Bronchial epithelial cell (primary cell): ENCODE data around the gene FYN. TPM values are rescaled to one million over a fixed set of nuclear protein-coding genes. Genes with fewer than 3 reads are reported as not detected.

Source experiments
- DNase-seq: peaks from one replicate; pipeline ENCODE4 v3.0.0-alpha.2; 2010; ENCODE audit warnings: low read depth
- FAIRE-seq: peaks from 2 replicates; lab custom pipeline; 2011; peaks lifted over from hg19 to GRCh38; lab: Jason Lieb, UNC
- H3K27me3 ChIP-seq: 2 replicates; pipeline ENCODE4 v1.5.1; 2011; ENCODE audit warnings: low read length; ENCODE audit not compliant: control insufficient read depth, insufficient read depth
- H3K36me3 ChIP-seq: 2 replicates; pipeline ENCODE4 v1.5.1; 2011; ENCODE audit warnings: low read length; ENCODE audit not compliant: control insufficient read depth, insufficient read depth
- H3K4me3 ChIP-seq: 2 replicates; pipeline ENCODE4 v1.5.1; 2011; ENCODE audit warnings: mild to moderate bottlenecking, low read depth, low read length, control low read depth
- total RNA-seq: library from RNA; depleted of rRNA; stranded (reverse); fragments of >200 nt; gene quantifications from 2 replicates; pipeline ENCODE4 v1.2.1, GENCODE V29; 2014
- TF ChIP-seq, protein P1 (sequence below): IDR thresholded peaks from 2 replicates; pipeline ENCODE4 v1.5.1; 2011; ENCODE audit warnings: mild to moderate bottlenecking, moderate library complexity, low read length, control low read depth, inconsistent platforms; ENCODE audit not compliant: insufficient read depth, severe bottlenecking

Gene FYN
- total RNA-seq, 1 donor from 2014 or later = 38.7 TPM

DNA sequence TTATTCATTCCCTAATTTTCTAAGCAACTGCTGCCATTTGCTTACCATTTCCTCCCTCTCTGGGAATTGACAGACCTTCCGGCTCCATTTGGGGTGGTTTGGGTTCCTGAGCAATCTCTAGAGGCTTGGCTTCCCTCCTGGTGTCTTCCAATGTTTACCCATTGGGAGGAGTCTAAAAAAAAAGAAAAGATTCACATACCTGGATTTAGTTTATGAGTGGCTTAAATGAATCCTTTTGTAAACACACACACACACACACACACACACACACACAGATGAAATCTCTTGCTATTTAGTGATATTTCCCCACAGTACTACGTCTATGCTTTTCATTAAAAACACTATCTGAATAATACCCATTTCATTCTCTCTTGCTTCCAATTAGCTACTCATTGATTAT lies 219.3 kb downstream of the FYN start:
- DNase-seq (peak; percentile 13), FAIRE-seq (no peak)
- H3K4me3 ChIP-seq = no peak overlapping the region
- TF ChIP-seq, protein P1, sequence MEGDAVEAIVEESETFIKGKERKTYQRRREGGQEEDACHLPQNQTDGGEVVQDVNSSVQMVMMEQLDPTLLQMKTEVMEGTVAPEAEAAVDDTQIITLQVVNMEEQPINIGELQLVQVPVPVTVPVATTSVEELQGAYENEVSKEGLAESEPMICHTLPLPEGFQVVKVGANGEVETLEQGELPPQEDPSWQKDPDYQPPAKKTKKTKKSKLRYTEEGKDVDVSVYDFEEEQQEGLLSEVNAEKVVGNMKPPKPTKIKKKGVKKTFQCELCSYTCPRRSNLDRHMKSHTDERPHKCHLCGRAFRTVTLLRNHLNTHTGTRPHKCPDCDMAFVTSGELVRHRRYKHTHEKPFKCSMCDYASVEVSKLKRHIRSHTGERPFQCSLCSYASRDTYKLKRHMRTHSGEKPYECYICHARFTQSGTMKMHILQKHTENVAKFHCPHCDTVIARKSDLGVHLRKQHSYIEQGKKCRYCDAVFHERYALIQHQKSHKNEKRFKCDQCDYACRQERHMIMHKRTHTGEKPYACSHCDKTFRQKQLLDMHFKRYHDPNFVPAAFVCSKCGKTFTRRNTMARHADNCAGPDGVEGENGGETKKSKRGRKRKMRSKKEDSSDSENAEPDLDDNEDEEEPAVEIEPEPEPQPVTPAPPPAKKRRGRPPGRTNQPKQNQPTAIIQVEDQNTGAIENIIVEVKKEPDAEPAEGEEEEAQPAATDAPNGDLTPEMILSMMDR = no peak
- no peaks in the 10 kb centered on the region for H3K36me3 ChIP-seq
- H3K27me3 ChIP-seq = no peaks in the 10 kb centered on the region

DNA sequence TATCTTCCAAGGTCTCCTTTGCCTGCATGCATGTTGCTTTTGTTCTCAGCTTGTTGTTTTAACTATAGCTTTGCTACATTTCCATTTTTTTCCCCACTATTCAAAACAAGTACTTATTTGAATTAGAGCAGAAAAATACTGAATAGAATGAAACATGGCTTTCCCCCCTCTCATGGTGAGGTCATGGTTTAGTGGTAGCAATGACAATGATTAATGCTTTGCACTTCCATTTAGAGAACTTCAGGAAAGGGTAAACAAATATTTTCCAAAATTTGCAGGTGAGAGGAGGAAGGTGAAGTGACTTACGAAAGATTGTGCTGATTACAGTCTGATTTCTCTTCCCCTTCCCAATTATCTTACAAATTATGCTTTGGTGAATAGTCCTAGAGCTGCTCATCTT lies 219.8 kb downstream of the FYN start:
- Histone ChIP-seq H3K36me3 (no peaks in the 10 kb centered on the region), H3K4me3 (no peak overlapping the region), H3K27me3 (no peaks in the 10 kb centered on the region)
- FAIRE-seq (no peak), DNase-seq (no peak)
- TF ChIP-seq, protein P1 = no peak

DNA sequence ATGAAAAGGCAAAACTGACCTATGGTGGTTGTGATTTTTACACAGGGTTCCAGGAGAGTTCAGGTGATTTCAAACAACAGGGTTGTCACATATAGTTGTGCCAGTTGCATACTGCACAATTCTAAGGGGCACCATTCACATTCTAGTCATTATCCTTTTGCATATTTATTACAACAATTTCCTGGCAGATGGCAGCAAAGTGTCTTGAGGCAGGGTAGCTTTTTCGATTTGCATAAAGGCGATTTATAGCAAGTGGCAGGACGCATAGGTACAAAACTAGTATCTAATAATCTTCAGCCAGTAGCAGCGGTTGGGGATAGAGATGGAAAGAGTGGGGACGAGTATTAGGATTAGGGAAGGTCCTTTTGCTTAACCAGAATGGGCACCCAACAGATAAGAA lies 221.1 kb downstream of the FYN start:
- Histone ChIP-seq H3K4me3 (no peak overlapping the region), H3K36me3 (no peaks in the 10 kb centered on the region), H3K27me3 (no peaks in the 10 kb centered on the region)
- no peak for DNase-seq
- no peak for FAIRE-seq
- TF ChIP-seq, protein P1 = no peak

DNA sequence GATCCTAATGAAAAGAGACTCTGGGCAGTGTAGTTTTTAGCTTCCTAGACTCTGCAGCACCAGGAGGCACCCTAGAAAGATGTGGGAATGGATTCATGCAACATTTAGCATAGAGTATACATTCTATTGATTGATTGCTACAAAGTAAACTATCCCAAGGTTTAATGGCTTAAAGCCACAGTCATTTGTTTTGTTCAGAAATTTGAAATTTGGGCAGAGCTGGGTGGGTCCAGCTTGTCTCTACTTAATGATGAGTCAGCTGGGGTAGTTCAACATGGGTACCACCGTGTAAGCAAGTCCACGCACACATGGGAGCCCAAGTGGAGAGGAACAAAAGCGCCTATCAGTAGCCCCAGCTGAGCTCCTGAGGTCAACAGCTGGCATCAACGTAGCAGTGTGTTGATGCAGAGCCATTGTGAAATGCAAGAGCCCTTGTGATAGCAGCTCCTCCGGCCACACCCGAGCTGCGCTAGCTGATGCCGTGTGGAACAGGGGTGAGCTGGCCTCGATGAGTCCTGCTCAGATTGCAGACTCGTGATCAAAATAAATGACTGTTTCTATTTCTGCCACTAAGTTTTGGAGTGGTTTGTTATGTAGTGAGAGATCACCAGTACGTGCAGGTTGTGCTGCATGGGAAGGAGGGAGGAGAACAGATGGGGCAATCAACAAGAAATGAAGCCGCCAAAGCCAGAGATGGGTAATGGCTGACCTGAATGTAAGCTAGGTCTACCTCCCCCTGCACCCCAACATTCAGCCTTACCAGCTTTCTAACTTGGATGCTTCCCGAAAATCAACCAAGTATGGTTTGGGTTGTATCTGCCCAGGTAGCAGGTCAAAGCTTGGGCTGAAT lies 221.8 kb downstream of the FYN start:
- TF ChIP-seq, protein P1 = no peak
- Histone ChIP-seq H3K36me3 (no peaks in the 10 kb centered on the region), H3K4me3 (no peak overlapping the region), H3K27me3 (no peaks in the 10 kb centered on the region)
- DNase-seq (no peak), FAIRE-seq (no peak)

DNA sequence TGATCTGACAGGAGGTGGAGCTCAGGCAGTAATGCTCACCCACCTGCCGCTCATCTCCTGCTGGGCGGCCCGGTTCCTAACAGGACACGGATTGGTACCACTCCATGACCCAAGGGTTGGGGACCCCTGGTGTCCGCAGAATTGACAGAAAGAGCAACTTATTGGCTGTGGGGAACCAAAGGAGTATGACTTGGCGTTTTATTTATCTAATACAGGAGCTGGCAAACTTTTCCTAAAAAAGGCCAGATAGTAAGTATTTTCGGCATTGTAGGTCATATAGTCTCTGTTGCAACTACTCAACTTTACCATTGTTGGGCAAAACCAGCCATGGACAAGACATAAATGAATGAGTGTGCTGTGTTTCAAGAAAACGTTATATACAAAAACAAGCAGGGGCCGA lies 223.2 kb downstream of the FYN start:
- H3K4me3 ChIP-seq = no peak overlapping the region
- no peak for FAIRE-seq
- no peaks in the 10 kb centered on the region for H3K36me3 ChIP-seq
- TF ChIP-seq, protein P1 = no peak
- no peak for DNase-seq
- H3K27me3 ChIP-seq = no peaks in the 10 kb centered on the region
